ENCODE measurements around the gene USP38.

DNA sequence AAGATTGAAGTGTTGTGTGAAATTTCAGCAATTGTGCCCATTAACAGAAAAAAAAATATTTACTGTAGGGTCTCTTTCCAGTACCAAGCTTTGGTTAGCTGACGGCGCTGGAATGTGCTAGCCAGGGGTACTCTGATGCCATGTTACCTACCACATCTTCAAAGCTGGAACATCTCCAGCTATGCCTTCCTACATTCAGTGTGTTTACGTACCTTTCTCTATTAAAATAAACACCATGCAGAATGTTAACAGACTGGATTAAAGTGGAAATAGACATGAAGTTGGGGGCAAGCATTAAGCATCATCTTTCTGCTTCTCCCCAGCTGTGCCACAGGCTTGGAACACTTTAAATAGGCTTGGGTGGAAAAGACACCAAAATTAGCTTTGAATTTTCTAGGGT, 65.9 kb downstream of the USP38 start:
- TF ChIP-seq, protein P1, sequence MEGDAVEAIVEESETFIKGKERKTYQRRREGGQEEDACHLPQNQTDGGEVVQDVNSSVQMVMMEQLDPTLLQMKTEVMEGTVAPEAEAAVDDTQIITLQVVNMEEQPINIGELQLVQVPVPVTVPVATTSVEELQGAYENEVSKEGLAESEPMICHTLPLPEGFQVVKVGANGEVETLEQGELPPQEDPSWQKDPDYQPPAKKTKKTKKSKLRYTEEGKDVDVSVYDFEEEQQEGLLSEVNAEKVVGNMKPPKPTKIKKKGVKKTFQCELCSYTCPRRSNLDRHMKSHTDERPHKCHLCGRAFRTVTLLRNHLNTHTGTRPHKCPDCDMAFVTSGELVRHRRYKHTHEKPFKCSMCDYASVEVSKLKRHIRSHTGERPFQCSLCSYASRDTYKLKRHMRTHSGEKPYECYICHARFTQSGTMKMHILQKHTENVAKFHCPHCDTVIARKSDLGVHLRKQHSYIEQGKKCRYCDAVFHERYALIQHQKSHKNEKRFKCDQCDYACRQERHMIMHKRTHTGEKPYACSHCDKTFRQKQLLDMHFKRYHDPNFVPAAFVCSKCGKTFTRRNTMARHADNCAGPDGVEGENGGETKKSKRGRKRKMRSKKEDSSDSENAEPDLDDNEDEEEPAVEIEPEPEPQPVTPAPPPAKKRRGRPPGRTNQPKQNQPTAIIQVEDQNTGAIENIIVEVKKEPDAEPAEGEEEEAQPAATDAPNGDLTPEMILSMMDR (conservative IDR thresholded peaks at IDR 0.05; ENCODE audit: low read depth, low read length), result no peak
- TF ChIP-seq EZH2 (IDR thresholded peaks at IDR 0.05; ENCODE audit: borderline replicate concordance, low read depth, low read length, poor library complexity, severe bottlenecking), result no peak
